K562 (cell line): Measurements from ENCODE around the gene PNRC2. TPM values are rescaled to one million over a fixed set of nuclear protein-coding genes. Genes with fewer than 3 reads are reported as not detected.

Experiments
- ATF1 ChIP-seq, 2 experiments: fragments of 450-650 bp in 1 of 2; IDR thresholded peaks; 2 replicates each; pipeline ENCODE4 v1.6.1; 2016; ENCODE audit warnings: missing compliant biosample characterization in 1 of 2, missing genetic modification characterization in 1 of 2
- CREB3 ChIP-seq: fragments of 450-650 bp; conservative IDR thresholded peaks from 2 replicates; pipeline ENCODE4 v1.6.1; 2016; ENCODE audit warnings: missing genetic modification characterization, low read depth, mild to moderate bottlenecking, missing compliant biosample characterization, moderate library complexity
- DACH1 ChIP-seq: fragments of 450-650 bp; IDR thresholded peaks from 2 replicates; pipeline ENCODE4 v1.6.1; 2018; ENCODE audit not compliant: partially characterized antibody
- DDX20 ChIP-seq: fragments of 450-650 bp; IDR thresholded peaks from 2 replicates; pipeline ENCODE4 v1.6.1; 2016; ENCODE audit warnings: missing genetic modification characterization, low read depth, mild to moderate bottlenecking, missing compliant biosample characterization, moderate library complexity
- ESRRA ChIP-seq: fragments of 450-650 bp; IDR thresholded peaks from 2 replicates; pipeline ENCODE4 v1.6.1; 2014; ENCODE audit warnings: low read depth, mild to moderate bottlenecking, moderate library complexity, borderline replicate concordance
- ETV1 ChIP-seq: fragments of 450-650 bp; conservative IDR thresholded peaks from 2 replicates; pipeline ENCODE4 v1.6.1; 2016; ENCODE audit warnings: missing genetic modification characterization, control low read depth, low read depth, missing compliant biosample characterization
- ETV5 ChIP-seq: sonication (generic); formaldehyde crosslinking; IDR thresholded peaks from 2 replicates; pipeline ENCODE4 v1.4.0; 2020; ENCODE audit warnings: low read depth, mild to moderate bottlenecking, missing genetic modification reagents
- GATAD2A ChIP-seq: fragments of 450-650 bp; IDR thresholded peaks from 2 replicates; pipeline ENCODE4 v1.6.1; 2017
- IRF1 ChIP-seq: sonication (generic); formaldehyde crosslinking; IDR thresholded peaks from 2 replicates; pipeline ENCODE4 v1.8.0; 2022; ENCODE audit warnings: missing genetic modification reagents, mild to moderate bottlenecking, borderline replicate concordance
- KHSRP ChIP-seq: fragments of 450-650 bp; IDR thresholded peaks from 2 replicates; pipeline ENCODE4 v1.6.1; 2017
- KLF6 ChIP-seq: fragments of 250-450 bp; sonication (Bioruptor Pico); IDR thresholded peaks from 2 replicates; pipeline ENCODE4 v1.4.0; 2020; ENCODE audit warnings: mild to moderate bottlenecking, moderate library complexity, borderline replicate concordance
- POLR3G ChIP-seq: IDR thresholded peaks from 2 replicates; pipeline ENCODE4 v1.6.1; 2011; ENCODE audit not compliant: insufficient read length, insufficient replicate concordance; ENCODE audit errors: extremely low read depth
- SMARCA4 ChIP-seq: fragments of 450-650 bp; IDR thresholded peaks from 2 replicates; pipeline ENCODE4 v1.6.1; 2016
- ZNF518B ChIP-seq: fragments of 250-450 bp; sonication (Bioruptor Pico); IDR thresholded peaks from 2 replicates; pipeline ENCODE4 v1.5.0; 2021; ENCODE audit warnings: mild to moderate bottlenecking, moderate library complexity
- polyA plus RNA-seq, 8 experiments: library from polyadenylated mRNA; depleted of rRNA in 4 of 8; stranded (reverse) in 5 of 8; unstranded in 3 of 8; fragments of >200 nt; fragmentation: Nextera tagmentation in 2 of 8; fragmentation: Illumina TruSeq in 1 of 8; extraction: Ambion mirVana in 2 of 8; extraction: Trizol in 1 of 8; gene quantifications; 2 replicates each; pipeline versions ENCODE4 v1.2.1 to v1.2.3, GENCODE V29; 2011 to 2014; ENCODE audit warnings: inconsistent platforms in 1 of 8, missing spikeins in 1 of 8
- total RNA-seq, 7 experiments: library from RNA; depleted of rRNA in 6 of 7; stranded (reverse); fragments of >200 nt in 6 of 7; fragmentation: Illumina TruSeq in 2 of 7; extraction: Trizol in 2 of 7; gene quantifications; 2 replicates each; pipeline versions ENCODE4 v1.2.1 to v1.2.3, GENCODE V29; 2011 to 2021; ENCODE audit warnings: low replicate concordance in 1 of 7
- TF ChIP-seq, protein P1 (sequence below): fragments of 250-450 bp; sonication (Bioruptor Pico); IDR thresholded peaks from 2 replicates; pipeline ENCODE4 v1.8.0; 2021; ENCODE audit warnings: borderline replicate concordance, mild to moderate bottlenecking, moderate library complexity; ENCODE audit not compliant: poor library complexity, severe bottlenecking
- TF ChIP-seq, protein P2 (sequence below), 2 experiments: fragments of 150-350 bp in 1 of 2; IDR thresholded peaks; 2 replicates each; pipeline ENCODE4 v1.6.1; 2012 to 2016; ENCODE audit warnings: low read depth in 2 of 2, low read length in 2 of 2, mild to moderate bottlenecking in 1 of 2, moderate library complexity in 1 of 2

PNRC2 gene
- total and polyA plus RNA-seq, 9 of the 15 experiments (the other 6 are each of a cell fraction or from before 2014, with no cell fraction given): 127 to 303 (median 203) TPM

- TF ChIP-seq ETV1 (tag) (no peak), IRF1 (CRISPR knock-in tag) (no peak), POLR3G (no peak), DACH1 (no peak), ATF1 (CRISPR knock-in tag; IDR thresholded peaks at IDR 0.05) (no peak), ATF1 (tag; IDR thresholded peaks at IDR 0.05) (peak; percentile 23; the same call in 1 of the 2 replicates), DDX20 (tag) (no peak), ZNF518B (CRISPR knock-in tag) (no peak), CREB3 (0 out of 2 replicates have a peak, but pooled peaks have one; percentile 30), ETV5 (no peak), GATAD2A (no peak), ESRRA (no peak), KHSRP (no peak), SMARCA4 (no peak), KLF6 (CRISPR knock-in tag) (no peak)
- TF ChIP-seq, protein P1, sequence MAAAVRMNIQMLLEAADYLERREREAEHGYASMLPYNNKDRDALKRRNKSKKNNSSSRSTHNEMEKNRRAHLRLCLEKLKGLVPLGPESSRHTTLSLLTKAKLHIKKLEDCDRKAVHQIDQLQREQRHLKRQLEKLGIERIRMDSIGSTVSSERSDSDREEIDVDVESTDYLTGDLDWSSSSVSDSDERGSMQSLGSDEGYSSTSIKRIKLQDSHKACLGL (CRISPR knock-in tag): no peak
- TF ChIP-seq, protein P2, sequence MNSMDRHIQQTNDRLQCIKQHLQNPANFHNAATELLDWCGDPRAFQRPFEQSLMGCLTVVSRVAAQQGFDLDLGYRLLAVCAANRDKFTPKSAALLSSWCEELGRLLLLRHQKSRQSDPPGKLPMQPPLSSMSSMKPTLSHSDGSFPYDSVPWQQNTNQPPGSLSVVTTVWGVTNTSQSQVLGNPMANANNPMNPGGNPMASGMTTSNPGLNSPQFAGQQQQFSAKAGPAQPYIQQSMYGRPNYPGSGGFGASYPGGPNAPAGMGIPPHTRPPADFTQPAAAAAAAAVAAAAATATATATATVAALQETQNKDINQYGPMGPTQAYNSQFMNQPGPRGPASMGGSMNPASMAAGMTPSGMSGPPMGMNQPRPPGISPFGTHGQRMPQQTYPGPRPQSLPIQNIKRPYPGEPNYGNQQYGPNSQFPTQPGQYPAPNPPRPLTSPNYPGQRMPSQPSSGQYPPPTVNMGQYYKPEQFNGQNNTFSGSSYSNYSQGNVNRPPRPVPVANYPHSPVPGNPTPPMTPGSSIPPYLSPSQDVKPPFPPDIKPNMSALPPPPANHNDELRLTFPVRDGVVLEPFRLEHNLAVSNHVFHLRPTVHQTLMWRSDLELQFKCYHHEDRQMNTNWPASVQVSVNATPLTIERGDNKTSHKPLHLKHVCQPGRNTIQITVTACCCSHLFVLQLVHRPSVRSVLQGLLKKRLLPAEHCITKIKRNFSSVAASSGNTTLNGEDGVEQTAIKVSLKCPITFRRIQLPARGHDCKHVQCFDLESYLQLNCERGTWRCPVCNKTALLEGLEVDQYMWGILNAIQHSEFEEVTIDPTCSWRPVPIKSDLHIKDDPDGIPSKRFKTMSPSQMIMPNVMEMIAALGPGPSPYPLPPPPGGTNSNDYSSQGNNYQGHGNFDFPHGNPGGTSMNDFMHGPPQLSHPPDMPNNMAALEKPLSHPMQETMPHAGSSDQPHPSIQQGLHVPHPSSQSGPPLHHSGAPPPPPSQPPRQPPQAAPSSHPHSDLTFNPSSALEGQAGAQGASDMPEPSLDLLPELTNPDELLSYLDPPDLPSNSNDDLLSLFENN (IDR thresholded peaks at IDR 0.05; ENCODE audit: low read depth in 2 of 2, low read length in 2 of 2): no peak
Measured at GRCh38 chr1:23936481-23937176, 23.0 kb upstream of the PNRC2 start (continued).
